ENCODE results near the gene ITGB3BP. TPM values are rescaled to one million over a fixed set of nuclear protein-coding genes. Genes with fewer than 3 reads are reported as not detected.

ITGB3BP gene
- total and polyA plus RNA-seq, 2 of the 8 experiments (the other 6 are each of a cell fraction or from before 2014, with no cell fraction given) = 17.6 to 49.1 TPM

GRCh38 chr1:63463248-63463647 lies 59.8 kb downstream of the ITGB3BP start:
- Histone ChIP-seq H2AK5ac (ENCODE audit: low read depth, low read length) (no peak overlapping the region), H2BK5ac (ENCODE audit: low read depth, low read length) (no peak overlapping the region), H3K27ac (ENCODE audit: low read depth, low read length) (no peak overlapping the region), H3K14ac (ENCODE audit: insufficient read length) (no peak overlapping the region), H3K36me3 (ENCODE audit: control insufficient read depth in 2 of 4, insufficient read depth in 4 of 4, low read length in 3 of 4) (peaks cover 0 to 4% (median 2%) of the 10 kb centered on the region in 4 experiments; a peak in 1 of 8 replicates), H4K8ac (ENCODE audit: extremely low read depth, insufficient read depth, low read length) (no peak overlapping the region), H3K79me2 (ENCODE audit: control insufficient read depth in 1 of 2, insufficient read depth in 2 of 2, low read length in 2 of 2) (no peaks in the 10 kb centered on the region), H3K27me3 (replicated peaks in 1 of 4; ENCODE audit: control insufficient read depth in 3 of 4, extremely low read depth in 1 of 4, insufficient read depth in 3 of 4, low read length in 3 of 4) (no peaks in the 10 kb centered on the region), H2BK15ac (ENCODE audit: low read length) (no peak overlapping the region), H3K4ac (replicated peaks; ENCODE audit: insufficient read length, low read depth, low read length) (no peak overlapping the region), H3K4me3 (ENCODE audit: extremely low read depth in 1 of 4, insufficient read depth in 2 of 4, low read depth in 3 of 4, low read length in 4 of 4) (no peak overlapping the region), H4K20me1 (replicated peaks in 1 of 2; ENCODE audit: control insufficient read depth in 1 of 2, insufficient read depth in 2 of 2, low read length in 2 of 2) (no peaks in the 10 kb centered on the region), H3K23ac (ENCODE audit: insufficient read length) (no peak overlapping the region), H3K56ac (replicated peaks; ENCODE audit: insufficient read length, low read depth, low read length) (no peak overlapping the region), H3K18ac (ENCODE audit: extremely low read depth, low read length) (no peak overlapping the region), H2BK120ac (replicated peaks; ENCODE audit: low read depth, low read length) (no peak overlapping the region), H3K9ac (replicated peaks in 1 of 4; ENCODE audit: extremely low read depth in 1 of 4, low read depth in 3 of 4, low read length in 3 of 4) (no peak overlapping the region), H2BK12ac (ENCODE audit: low read depth, low read length) (no peak overlapping the region), H2AFZ (ENCODE audit: low read length) (no peak overlapping the region), H3K79me1 (ENCODE audit: low read depth, low read length) (no peaks in the 10 kb centered on the region), H2BK20ac (ENCODE audit: low read length) (no peak overlapping the region), H3K4me2 (ENCODE audit: insufficient read depth in 1 of 2, low read depth in 2 of 2, low read length in 2 of 2) (no peak overlapping the region), H3K9me3 (ENCODE audit: insufficient read depth in 2 of 2, low read depth in 1 of 2, low read length in 1 of 2) (peaks cover 0 to 8% of the 10 kb centered on the region in 2 experiments; a peak in 1 of 4 replicates), H4K5ac (ENCODE audit: insufficient read length, low read depth, low read length) (no peak overlapping the region), H3K23me2 (ENCODE audit: low read depth, low read length) (no peaks in the 10 kb centered on the region), H3K4me1 (replicated peaks in 1 of 4; ENCODE audit: control insufficient read depth in 3 of 4, insufficient read depth in 4 of 4, low read length in 3 of 4) (no peaks in the 10 kb centered on the region), H4K91ac (replicated peaks; ENCODE audit: insufficient read length, low read length) (no peak overlapping the region)
- FAIRE-seq = no peak
- ChIA-PET CTCF (ENCODE audit: partially characterized antibody) (no interaction called here), POLR2A (ENCODE audit: partially characterized antibody) (interaction anchor here (0.6 kb wide), 1 partner anchor 8 kb away, joined by 3 read pairs; no protein-coding TSS in a partner anchor)
- WGBS, 2 experiments (ENCODE audit: extremely low coverage in 1 of 2, insufficient coverage in 1 of 2, insufficient read length in 1 of 2, insufficient replicate concordance in 2 of 2, low coverage in 1 of 2, low lambda C conversion rate in 2 of 2, missing lambda C conversion rate in 1 of 2) = 95% methylated on average over 3 of the region's 3 CpGs; no CpG with 5 or more reads in 1 of the 2 experiments
- no peak for DNase-seq (ENCODE audit: low read depth in 1 of 2, low spot score in 2 of 2)

Measured in H1 (cell line).